ENCODE results near the gene LSAMP. TPM values are rescaled to one million over a fixed set of nuclear protein-coding genes. Genes with fewer than 3 reads are reported as not detected.
"Not testable (repeated sequence)": the region's sequence is repeated elsewhere in the genome, so short reads cannot be mapped to it uniquely, and the experiment has no call there.

LSAMP gene
- total RNA-seq, 1 experiment from 2014 or later: not detected

DNA sequence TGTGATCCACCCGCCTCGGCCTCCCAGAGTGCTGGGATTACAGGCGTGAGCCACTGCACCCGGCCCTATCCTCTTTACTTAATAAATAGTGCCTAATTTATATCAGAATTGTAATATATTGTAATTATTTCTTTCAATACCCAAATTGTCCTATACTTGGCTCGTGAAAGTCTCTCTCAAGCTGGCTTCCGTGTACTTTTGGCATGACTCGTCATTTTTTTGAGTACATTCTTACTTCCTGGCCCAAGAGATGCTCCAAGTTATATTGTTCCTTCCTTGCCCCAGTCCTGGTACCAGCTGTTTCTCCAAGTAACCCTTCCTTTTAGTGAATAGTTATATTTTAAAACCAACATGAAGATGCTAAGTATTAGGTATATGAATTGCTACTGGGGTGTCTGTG lies 366.7 kb downstream of the LSAMP start:
- no peaks in the 10 kb centered on the region for H3K9me2 ChIP-seq (ENCODE audit: insufficient read depth)
- DNase-seq: no peak
- BruUV-seq (replicated peaks): no TSS peak
- no peaks in the 10 kb centered on the region for H3K4me1 ChIP-seq (replicated peaks; ENCODE audit: insufficient read depth)
- ChIA-PET CTCF (no interaction called here), POLR2A (ENCODE audit: unreplicated experiment) (no interaction called here)
- H3K36me3 ChIP-seq (ENCODE audit: low read depth): no peaks in the 10 kb centered on the region
- H4K20me1 ChIP-seq (ENCODE audit: insufficient read depth): no peaks in the 10 kb centered on the region
- H2AFZ ChIP-seq: no peak overlapping the region
- no peak overlapping the region for H3K4me2 ChIP-seq
- H3F3A ChIP-seq (ENCODE audit: insufficient read depth, low read depth): no peaks in the 10 kb centered on the region
- no peak overlapping the region for H3K4me3 ChIP-seq
- no peaks in the 10 kb centered on the region for H3K27me3 ChIP-seq (ENCODE audit: insufficient read depth, low read depth)
- TF ChIP-seq, protein P1, sequence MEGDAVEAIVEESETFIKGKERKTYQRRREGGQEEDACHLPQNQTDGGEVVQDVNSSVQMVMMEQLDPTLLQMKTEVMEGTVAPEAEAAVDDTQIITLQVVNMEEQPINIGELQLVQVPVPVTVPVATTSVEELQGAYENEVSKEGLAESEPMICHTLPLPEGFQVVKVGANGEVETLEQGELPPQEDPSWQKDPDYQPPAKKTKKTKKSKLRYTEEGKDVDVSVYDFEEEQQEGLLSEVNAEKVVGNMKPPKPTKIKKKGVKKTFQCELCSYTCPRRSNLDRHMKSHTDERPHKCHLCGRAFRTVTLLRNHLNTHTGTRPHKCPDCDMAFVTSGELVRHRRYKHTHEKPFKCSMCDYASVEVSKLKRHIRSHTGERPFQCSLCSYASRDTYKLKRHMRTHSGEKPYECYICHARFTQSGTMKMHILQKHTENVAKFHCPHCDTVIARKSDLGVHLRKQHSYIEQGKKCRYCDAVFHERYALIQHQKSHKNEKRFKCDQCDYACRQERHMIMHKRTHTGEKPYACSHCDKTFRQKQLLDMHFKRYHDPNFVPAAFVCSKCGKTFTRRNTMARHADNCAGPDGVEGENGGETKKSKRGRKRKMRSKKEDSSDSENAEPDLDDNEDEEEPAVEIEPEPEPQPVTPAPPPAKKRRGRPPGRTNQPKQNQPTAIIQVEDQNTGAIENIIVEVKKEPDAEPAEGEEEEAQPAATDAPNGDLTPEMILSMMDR (conservative IDR thresholded peaks at IDR 0.05): no peak
- TF ChIP-seq EZH2 (IDR thresholded peaks at IDR 0.05; ENCODE audit: low read depth): no peak
- intact Hi-C loops (cut with micrococcal nuclease; ENCODE audit: unreplicated experiment): no loop called here
- no peaks in the 10 kb centered on the region for H3K9me3 ChIP-seq (ENCODE audit: insufficient read depth, low read depth)
- no peaks in the 10 kb centered on the region for H3K79me2 ChIP-seq (ENCODE audit: low read depth)
- no peak overlapping the region for H3K27ac ChIP-seq

DNA sequence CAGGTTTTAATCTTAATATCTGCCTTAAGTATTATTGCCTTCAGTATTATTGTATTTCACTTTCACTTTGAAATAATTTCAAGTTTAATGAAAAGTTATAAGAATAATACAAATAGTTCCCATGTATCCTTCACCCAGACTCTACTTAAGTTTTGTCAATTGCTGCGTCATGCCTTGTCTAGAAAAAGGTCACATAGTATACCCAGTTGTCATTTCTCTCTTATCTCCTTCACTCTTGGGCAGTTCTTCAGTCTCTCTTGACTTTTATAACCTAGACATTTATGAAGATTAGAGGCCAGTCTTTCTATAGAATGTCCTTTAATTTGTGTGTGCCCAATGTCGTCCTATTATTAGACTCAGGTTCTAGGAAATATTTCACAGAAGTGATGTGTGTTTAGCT lies 367.7 kb downstream of the LSAMP start:
- Histone ChIP-seq H3K4me3 (no peak overlapping the region), H4K20me1 (ENCODE audit: insufficient read depth) (no peaks in the 10 kb centered on the region), H2AFZ (no peak overlapping the region), H3K4me2 (no peak overlapping the region), H3F3A (ENCODE audit: insufficient read depth, low read depth) (no peaks in the 10 kb centered on the region), H3K9me2 (ENCODE audit: insufficient read depth) (no peaks in the 10 kb centered on the region), H3K4me1 (replicated peaks; ENCODE audit: insufficient read depth) (no peaks in the 10 kb centered on the region), H3K27ac (no peak overlapping the region), H3K36me3 (ENCODE audit: low read depth) (no peaks in the 10 kb centered on the region), H3K79me2 (ENCODE audit: low read depth) (no peaks in the 10 kb centered on the region), H3K27me3 (ENCODE audit: insufficient read depth, low read depth) (no peaks in the 10 kb centered on the region), H3K9me3 (ENCODE audit: insufficient read depth, low read depth) (no peaks in the 10 kb centered on the region)
- CTCF ChIA-PET: no interaction called here
- DNase-seq: no peak
- BruUV-seq (replicated peaks): no TSS peak
- TF ChIP-seq, protein P1 (conservative IDR thresholded peaks at IDR 0.05): no peak
- no peak for TF ChIP-seq EZH2 (IDR thresholded peaks at IDR 0.05; ENCODE audit: low read depth)
- POLR2A ChIA-PET (ENCODE audit: unreplicated experiment): no interaction called here
- intact Hi-C loops (cut with micrococcal nuclease; ENCODE audit: unreplicated experiment): no loop called here

DNA sequence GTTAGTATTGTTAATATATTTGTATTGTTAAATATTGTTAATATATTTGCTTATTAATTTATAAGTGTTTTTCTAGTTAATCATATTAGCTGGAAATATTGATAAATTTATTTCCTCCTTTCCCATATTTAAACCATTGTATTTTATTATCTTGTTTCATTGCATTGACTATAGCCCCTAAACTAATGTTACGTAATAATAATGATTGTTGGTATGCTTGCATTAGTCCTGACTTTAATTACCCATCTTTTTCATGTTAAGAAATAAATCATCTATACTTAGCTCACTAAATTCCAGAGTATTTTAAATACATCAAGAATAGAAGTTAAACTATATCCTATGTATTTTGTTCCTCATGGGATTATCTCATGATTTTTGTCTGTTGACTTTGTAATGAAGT lies 368.2 kb downstream of the LSAMP start:
- no peak overlapping the region for H3K27ac ChIP-seq
- no peaks in the 10 kb centered on the region for H3F3A ChIP-seq (ENCODE audit: insufficient read depth, low read depth)
- H4K20me1 ChIP-seq (ENCODE audit: insufficient read depth): no peaks in the 10 kb centered on the region
- H3K4me2 ChIP-seq: no peak overlapping the region
- no peak for TF ChIP-seq EZH2 (IDR thresholded peaks at IDR 0.05; ENCODE audit: low read depth)
- TF ChIP-seq, protein P1 (conservative IDR thresholded peaks at IDR 0.05): no peak
- no peaks in the 10 kb centered on the region for H3K9me3 ChIP-seq (ENCODE audit: insufficient read depth, low read depth)
- DNase-seq: no peak
- H2AFZ ChIP-seq: no peak overlapping the region
- no peaks in the 10 kb centered on the region for H3K9me2 ChIP-seq (ENCODE audit: insufficient read depth)
- no peaks in the 10 kb centered on the region for H3K27me3 ChIP-seq (ENCODE audit: insufficient read depth, low read depth)
- H3K36me3 ChIP-seq (ENCODE audit: low read depth): no peaks in the 10 kb centered on the region
- no peak overlapping the region for H3K4me3 ChIP-seq
- no peaks in the 10 kb centered on the region for H3K4me1 ChIP-seq (replicated peaks; ENCODE audit: insufficient read depth)
- BruUV-seq (replicated peaks): no TSS peak
- POLR2A ChIA-PET (ENCODE audit: unreplicated experiment): no interaction called here
- CTCF ChIA-PET: no interaction called here
- H3K79me2 ChIP-seq (ENCODE audit: low read depth): no peaks in the 10 kb centered on the region
- intact Hi-C loops (cut with micrococcal nuclease; ENCODE audit: unreplicated experiment): no loop called here

DNA sequence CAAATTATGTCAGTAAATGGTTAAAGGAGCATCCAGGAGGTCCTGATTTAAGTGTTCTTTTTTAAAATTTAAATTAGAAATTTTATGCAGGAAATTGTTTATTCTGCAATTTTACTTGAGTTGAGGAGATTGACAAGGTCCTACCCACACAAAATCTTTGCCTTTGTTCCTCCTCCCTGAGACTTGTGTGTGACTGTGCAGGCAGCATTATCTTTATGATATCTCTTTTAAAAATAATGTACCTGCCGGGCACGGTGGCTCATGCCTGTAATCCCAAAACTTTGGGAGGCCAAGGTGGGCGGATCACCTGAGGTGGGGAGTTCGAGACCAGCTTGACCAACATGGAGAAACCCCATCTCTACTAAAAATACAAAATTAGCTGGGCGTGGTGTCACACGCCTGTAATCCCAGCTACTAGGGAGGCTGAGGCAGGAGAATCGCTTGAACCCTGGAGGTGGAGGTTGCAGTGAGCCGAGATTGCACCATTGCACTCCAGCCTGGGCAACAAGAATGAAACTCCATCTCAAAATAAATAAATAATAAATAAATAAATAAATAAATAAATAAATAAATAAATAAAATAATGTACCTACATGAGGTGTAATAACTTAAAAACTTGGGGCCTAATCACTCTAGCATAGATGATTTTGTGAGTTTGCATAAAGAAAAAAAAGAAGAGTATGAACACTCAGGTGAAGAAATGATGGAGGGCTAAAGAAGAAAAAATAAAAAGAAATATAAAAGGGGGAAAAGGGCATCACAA lies 374.6 kb downstream of the LSAMP start:
- H3F3A ChIP-seq (ENCODE audit: insufficient read depth, low read depth); H3K79me2 ChIP-seq (ENCODE audit: low read depth); H3K36me3 ChIP-seq (ENCODE audit: low read depth); H4K20me1 ChIP-seq (ENCODE audit: insufficient read depth); H3K27me3 ChIP-seq (ENCODE audit: insufficient read depth, low read depth); H3K9me3 ChIP-seq (ENCODE audit: insufficient read depth, low read depth); H3K4me1 ChIP-seq (replicated peaks; ENCODE audit: insufficient read depth); intact Hi-C loops (cut with micrococcal nuclease; ENCODE audit: unreplicated experiment); H3K4me2 ChIP-seq; H3K27ac ChIP-seq; DNase-seq; CTCF ChIA-PET; POLR2A ChIA-PET (ENCODE audit: unreplicated experiment); H3K9me2 ChIP-seq (ENCODE audit: insufficient read depth); BruUV-seq (replicated peaks); H2AFZ ChIP-seq; H3K4me3 ChIP-seq: not testable (repeated sequence)

Measured in PC-9 (cell line).